BE2C (cell line): ENCODE data around the gene NFASC.

ENCODE experiments used
- DNase-seq: peaks from one replicate; pipeline ENCODE4 v3.0.0-alpha.2; 2020
- H3K27me3 ChIP-seq: fragments of 250-450 bp; sonication (Bioruptor Pico); 2 replicates; pipeline ENCODE4 v1.5.1; 2020; ENCODE audit warnings: mild to moderate bottlenecking
- H3K36me3 ChIP-seq: fragments of 250-450 bp; sonication (Bioruptor Pico); 2 replicates; pipeline ENCODE4 v1.5.1; 2020; ENCODE audit warnings: mild to moderate bottlenecking
- H3K4me1 ChIP-seq: fragments of 250-450 bp; sonication (Bioruptor Pico); 2 replicates; pipeline ENCODE4 v1.5.1; 2020
- H3K4me3 ChIP-seq: 2 replicates; pipeline ENCODE4 v1.5.1; 2011; ENCODE audit warnings: low read depth, low read length
- H3K9me3 ChIP-seq: fragments of 250-450 bp; sonication (Bioruptor Pico); 2 replicates; pipeline ENCODE4 v1.5.1; 2020
- TF ChIP-seq, protein P1 (sequence below): IDR thresholded peaks from 2 replicates; pipeline ENCODE4 v1.5.1; 2012; ENCODE audit warnings: mild to moderate bottlenecking, low read depth, low read length

NFASC gene

DNA sequence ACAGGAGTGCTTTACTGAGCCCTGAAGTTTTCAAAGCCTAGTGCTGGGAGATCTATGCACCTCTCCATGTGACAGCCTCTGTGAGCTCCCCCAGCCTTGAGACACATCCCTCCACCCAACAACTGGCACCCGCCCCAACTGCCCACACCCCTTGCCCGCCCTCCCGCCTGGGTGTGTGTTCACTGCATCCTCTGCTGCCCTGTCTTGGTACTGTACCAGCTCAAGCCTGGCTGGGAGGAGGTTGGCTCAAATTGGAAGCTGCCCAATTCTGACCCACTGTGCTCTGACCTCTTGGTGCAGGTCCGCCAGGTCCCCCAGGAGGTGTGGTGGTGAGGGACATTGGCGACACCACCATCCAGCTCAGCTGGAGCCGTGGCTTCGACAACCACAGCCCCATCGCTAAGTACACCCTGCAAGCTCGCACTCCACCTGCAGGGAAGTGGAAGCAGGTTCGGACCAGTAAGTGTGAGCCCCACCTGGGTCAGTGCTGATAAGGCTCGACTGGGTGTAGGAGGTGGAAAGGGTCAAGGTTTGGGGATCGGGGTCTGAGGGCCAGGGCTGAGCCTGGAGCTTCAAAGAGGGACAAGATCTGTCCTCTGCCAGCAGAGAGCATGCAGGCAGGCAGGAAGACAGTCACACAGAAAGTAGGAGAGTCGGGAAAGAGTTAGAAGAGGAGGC lies 195.6 kb downstream of the NFASC start:
- Histone ChIP-seq H3K9me3 (no peaks in the 10 kb centered on the region), H3K4me3 (no peak overlapping the region), H3K27me3 (no peaks in the 10 kb centered on the region), H3K36me3 (no peaks in the 10 kb centered on the region), H3K4me1 (no peaks in the 10 kb centered on the region)
- DNase-seq, result peak; percentile 42
- TF ChIP-seq, protein P1, sequence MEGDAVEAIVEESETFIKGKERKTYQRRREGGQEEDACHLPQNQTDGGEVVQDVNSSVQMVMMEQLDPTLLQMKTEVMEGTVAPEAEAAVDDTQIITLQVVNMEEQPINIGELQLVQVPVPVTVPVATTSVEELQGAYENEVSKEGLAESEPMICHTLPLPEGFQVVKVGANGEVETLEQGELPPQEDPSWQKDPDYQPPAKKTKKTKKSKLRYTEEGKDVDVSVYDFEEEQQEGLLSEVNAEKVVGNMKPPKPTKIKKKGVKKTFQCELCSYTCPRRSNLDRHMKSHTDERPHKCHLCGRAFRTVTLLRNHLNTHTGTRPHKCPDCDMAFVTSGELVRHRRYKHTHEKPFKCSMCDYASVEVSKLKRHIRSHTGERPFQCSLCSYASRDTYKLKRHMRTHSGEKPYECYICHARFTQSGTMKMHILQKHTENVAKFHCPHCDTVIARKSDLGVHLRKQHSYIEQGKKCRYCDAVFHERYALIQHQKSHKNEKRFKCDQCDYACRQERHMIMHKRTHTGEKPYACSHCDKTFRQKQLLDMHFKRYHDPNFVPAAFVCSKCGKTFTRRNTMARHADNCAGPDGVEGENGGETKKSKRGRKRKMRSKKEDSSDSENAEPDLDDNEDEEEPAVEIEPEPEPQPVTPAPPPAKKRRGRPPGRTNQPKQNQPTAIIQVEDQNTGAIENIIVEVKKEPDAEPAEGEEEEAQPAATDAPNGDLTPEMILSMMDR, result peak; percentile 32; the same call in 1 of the 2 replicates

GRCh38 chr1:205067031-205067430 lies 196.4 kb downstream of the NFASC start:
- no peak for DNase-seq
- no peaks in the 10 kb centered on the region for H3K4me1 ChIP-seq
- no peak overlapping the region for H3K4me3 ChIP-seq
- H3K27me3 ChIP-seq, result no peaks in the 10 kb centered on the region
- H3K36me3 ChIP-seq, result no peaks in the 10 kb centered on the region
- no peaks in the 10 kb centered on the region for H3K9me3 ChIP-seq
- TF ChIP-seq, protein P1, result no peak

- H3K9me3 ChIP-seq, result no peaks in the 10 kb centered on the region
- H3K4me1 ChIP-seq, result no peaks in the 10 kb centered on the region
- no peaks in the 10 kb centered on the region for H3K27me3 ChIP-seq
- no peaks in the 10 kb centered on the region for H3K36me3 ChIP-seq
- no peak overlapping the region for H3K4me3 ChIP-seq
- TF ChIP-seq, protein P1, result no peak
- DNase-seq, result no peak
Measured at GRCh38 chr1:205068001-205068400, 197.3 kb downstream of the NFASC start.

- Histone ChIP-seq H3K36me3 (no peaks in the 10 kb centered on the region), H3K4me1 (no peaks in the 10 kb centered on the region), H3K4me3 (no peak overlapping the region), H3K27me3 (no peaks in the 10 kb centered on the region), H3K9me3 (no peaks in the 10 kb centered on the region)
- DNase-seq, result no peak
- TF ChIP-seq, protein P1, result no peak
Measured at GRCh38 chr1:205068457-205069040, 197.9 kb downstream of the NFASC start.

DNA sequence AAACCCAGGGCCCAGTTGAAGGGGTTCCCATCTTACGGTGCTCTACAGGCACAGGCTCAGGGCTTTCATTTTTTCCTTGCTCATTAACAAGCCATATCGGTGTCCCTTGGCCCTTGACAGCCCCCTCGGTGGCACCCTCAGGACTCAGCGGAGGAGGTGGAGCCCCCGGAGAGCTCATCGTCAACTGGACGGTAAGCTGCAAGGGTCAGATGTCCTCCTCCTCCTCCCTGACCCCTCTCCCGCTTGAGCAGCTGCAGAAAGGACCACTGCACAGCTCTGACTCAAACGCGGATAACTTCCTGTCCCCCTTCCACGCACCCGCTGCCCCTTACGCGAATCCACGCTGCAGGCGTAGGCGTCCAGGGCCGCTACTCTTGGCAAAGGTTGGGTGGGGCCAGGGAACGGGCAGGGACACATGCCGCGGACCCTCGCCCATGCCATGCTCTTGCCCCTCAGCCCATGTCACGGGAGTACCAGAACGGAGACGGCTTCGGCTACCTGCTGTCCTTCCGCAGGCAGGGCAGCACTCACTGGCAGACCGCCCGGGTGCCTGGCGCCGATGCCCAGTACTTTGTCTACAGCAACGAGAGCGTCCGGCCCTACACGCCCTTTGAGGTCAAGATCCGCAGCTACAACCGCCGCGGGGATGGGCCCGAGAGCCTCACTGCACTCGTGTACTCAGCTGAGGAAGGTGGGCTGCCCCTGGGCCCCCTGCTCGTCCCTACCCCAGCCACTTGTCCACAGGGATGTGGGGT lies 198.9 kb downstream of the NFASC start:
- DNase-seq, result no peak
- Histone ChIP-seq H3K9me3 (no peaks in the 10 kb centered on the region), H3K27me3 (no peaks in the 10 kb centered on the region), H3K4me3 (no peak overlapping the region), H3K36me3 (no peaks in the 10 kb centered on the region), H3K4me1 (no peaks in the 10 kb centered on the region)
- TF ChIP-seq, protein P1, result no peak

DNA sequence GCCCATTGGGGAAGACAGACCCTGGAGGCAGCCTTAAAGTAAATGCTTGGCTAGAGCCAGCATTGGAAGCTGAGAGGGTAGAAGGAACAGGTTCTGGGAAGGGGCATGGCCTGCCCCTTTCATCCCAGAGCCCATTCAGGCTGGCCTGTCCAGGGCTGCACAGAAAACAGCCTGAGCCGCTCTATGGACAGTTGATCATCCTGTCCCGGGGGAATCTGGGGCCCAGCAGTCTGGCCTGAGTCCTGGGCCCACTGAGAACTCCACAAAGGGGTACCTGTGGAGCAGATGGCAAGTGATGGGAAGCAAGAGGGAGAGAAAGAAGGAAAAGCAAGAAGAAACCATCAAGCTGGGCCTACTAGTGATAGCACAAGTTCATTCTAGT lies 200.4 kb downstream of the NFASC start:
- no peaks in the 10 kb centered on the region for H3K9me3 ChIP-seq
- no peak overlapping the region for H3K4me3 ChIP-seq
- TF ChIP-seq, protein P1, result no peak
- H3K36me3 ChIP-seq, result no peaks in the 10 kb centered on the region
- H3K4me1 ChIP-seq, result no peaks in the 10 kb centered on the region
- DNase-seq, result no peak
- no peaks in the 10 kb centered on the region for H3K27me3 ChIP-seq
